HG03064 (cell line): Measurements from ENCODE around the gene DRC3.

Experiments used
- ATAC-seq: cut with Tn5 transposase; IDR thresholded peaks from one replicate; pipeline ENCODE4 v1.9.1; 2021; ENCODE audit warnings: low read depth; ENCODE audit not compliant: unreplicated experiment

The DRC3 gene

GRCh38 chr17:18017958-18018357 lies 45.3 kb downstream of the DRC3 start:
- ATAC-seq = no peak

DNA sequence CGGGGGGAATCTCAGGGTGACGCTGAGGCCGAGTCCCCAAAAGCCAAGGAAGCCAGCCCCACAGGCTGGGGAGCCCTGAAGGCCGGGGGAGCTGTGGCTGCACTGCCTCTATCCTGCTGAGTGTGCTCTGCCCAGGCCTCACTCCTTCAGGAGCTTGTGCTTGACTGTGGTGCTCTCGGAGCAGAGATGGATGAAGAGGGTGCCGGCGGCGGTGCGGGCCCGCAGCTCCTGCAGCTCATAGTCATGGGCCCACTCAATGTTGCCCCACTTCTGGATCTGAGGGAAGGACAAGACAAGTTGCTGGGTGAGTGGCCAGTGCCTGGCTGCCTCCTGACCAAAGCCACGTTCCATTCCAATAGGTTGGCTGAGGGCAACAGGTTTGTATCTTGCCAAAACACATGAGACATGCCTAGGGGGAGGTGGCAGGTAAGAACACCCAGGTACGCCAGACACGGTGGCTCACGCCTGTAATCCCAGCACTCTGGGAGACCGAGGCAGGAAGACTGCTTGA lies 45.8 kb downstream of the DRC3 start:
- ATAC-seq = no peak

- ATAC-seq = no peak
Observed at GRCh38 chr17:18019838-18020154, 47.1 kb downstream of the DRC3 start.

DNA sequence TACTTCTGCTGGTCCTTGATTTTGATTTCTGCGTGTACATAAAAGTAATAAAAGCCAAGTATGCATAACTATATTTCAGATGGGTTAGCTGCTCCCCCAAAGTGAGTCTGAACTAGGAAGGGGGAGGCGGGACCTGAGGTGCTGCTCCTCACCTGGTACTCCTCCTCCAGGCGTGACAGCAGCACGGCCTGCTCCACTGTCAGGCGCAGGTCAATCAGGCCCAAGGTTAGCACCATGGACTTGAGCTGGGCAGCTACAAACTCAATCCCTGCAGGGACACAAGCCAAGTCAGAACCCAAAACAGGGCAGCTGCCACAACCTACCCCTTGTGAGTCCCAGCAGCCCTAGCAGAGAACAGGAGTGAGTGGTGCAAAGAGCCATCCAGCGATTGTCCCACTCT lies 48.3 kb downstream of the DRC3 start:
- ATAC-seq = no peak

DNA sequence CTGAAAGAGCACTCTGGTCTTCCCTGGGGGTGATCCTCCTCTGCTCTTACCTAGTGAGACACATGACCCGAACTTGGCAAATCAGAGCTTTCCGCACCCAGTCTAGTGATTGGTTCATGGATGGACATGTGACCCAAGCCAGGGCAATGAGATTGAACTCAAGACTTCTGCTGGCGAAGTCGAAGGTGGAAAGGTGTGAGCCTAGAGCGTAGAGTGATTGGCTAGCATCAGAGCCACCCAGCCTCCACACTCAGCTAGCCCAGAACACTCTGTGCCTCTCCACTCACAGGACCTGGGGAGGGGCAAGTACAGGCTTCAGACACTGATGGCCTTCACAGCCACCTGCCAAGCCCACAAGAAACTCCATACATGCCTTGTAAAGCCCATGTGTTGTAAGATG lies 48.7 kb downstream of the DRC3 start:
- ATAC-seq = no peak

- no peak for ATAC-seq
Observed at GRCh38 chr17:18025241-18025944, 52.7 kb downstream of the DRC3 start.

DNA sequence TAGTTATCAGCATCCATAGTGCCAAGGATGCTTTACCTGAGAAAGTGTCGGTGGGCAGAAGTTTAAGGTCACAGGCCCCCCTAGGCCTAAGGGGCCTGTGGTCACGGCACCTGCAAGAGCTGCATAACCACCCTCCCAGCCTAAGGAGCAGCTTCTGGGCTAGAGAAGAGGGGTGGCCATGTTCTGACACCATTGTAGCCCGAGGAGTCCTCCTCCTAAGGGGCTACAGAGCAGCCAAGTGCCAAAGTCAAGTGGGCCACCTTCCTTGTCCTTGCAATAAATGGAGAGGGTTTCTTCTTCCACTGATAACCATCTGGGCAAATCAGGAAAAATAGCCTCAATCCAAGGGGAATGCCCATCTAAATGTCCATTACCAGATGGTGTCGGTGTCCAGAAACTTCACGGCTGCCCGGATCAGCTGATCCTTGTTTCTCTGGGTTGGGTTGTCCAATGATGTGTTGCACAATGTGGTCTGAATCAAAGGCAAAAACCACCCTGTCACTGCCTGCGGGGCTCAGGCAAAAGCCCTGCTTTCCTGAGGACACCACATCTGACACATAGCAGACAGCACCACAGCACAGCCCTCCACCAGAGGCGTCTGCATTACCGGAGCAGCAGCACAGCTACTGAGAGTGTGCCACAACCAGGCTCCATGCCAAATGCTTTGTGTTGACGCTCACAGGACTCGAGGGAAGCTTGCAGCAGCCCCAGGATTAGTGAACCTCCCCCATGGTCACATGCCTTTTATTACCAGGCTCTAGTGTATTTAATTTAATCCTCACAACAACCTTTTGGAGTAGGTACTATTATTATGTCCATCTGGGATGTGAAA lies 53.5 kb downstream of the DRC3 start:
- no peak for ATAC-seq

- ATAC-seq = no peak
Observed at GRCh38 chr17:18027280-18027679, 54.6 kb downstream of the DRC3 start.

DNA sequence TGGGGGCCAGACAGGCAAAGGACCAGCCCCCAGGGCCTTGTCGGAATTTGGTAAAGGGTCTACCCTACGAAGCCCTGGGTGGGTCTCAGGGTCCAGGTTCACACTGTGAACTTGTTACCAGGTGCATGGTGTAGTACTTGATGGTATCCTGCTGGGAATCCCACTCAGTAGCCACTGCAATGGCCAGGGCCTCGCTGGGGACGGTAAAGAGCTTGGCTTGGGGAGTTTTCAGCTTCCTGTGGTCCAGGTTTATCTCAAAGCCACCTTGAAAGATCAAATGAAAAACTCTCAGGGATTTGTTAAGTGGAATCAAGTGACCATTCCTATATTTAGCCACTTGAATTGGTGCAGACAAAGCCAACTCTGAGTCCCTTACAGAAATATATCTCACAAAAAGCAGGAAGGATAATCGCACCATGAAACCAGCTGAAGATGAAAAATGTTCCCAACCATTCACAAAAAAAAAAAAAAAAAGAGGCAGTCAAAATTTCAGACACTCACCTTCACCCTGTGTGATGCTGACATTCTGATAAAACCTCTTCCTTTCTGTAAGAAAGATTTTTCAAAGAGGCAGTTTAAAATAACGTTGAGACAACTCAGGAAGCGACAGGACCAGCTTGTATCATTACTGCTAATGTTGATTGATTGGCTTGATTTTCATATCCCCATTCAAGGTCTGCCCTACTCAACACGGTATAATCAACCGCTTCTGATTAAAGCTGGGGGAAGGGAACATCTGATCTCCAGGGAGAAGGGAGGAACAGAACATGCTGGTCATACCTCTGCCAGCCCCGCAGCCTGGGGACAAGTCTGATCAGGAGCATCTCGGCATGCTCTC lies 55.7 kb downstream of the DRC3 start:
- no peak for ATAC-seq

- no peak for ATAC-seq
Observed at GRCh38 chr17:18028952-18029540, 56.4 kb downstream of the DRC3 start.

DNA sequence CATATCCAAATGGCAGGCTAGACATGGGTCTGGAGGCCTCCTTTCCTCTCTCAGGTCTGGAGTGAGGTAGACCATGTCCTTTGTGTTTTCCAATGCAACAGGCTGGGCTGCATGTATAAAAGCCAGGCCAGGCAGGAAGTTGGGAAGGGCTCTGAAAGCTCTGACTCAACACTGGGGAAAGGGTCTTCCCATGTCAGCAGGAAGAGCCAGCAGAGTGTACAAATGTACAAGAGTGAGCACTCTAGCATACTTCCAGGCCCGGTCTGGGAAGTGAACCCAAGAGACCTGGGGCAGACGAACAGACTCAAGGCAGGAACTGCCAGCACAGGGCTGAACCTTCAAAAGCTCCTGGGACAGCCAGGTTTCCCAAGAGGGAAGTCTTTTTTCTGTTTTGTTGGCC lies 59.3 kb downstream of the DRC3 start:
- ATAC-seq = no peak

GRCh38 chr17:18033442-18034099 lies 60.9 kb downstream of the DRC3 start:
- ATAC-seq = no peak

DNA sequence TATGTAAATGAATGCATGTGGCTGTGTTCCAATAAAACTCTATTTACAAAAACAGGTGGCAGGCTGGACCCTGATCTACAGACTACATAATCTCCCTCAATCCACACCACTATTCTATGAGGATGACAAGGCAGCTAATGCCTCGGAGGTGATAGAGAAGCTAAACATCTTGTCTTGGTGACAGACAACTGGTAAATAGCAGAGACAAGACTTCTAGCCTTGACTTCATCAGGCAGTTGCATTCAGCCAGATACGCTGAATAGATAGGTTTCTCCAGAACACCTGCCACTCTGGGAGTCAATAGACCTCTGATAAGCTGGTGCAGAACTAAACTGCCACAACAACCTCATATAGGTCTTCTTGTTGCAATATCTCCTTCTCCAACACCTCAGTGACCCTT lies 63.0 kb downstream of the DRC3 start:
- no peak for ATAC-seq

- ATAC-seq = no peak
Observed at GRCh38 chr17:18037486-18037885, 64.8 kb downstream of the DRC3 start.

DNA sequence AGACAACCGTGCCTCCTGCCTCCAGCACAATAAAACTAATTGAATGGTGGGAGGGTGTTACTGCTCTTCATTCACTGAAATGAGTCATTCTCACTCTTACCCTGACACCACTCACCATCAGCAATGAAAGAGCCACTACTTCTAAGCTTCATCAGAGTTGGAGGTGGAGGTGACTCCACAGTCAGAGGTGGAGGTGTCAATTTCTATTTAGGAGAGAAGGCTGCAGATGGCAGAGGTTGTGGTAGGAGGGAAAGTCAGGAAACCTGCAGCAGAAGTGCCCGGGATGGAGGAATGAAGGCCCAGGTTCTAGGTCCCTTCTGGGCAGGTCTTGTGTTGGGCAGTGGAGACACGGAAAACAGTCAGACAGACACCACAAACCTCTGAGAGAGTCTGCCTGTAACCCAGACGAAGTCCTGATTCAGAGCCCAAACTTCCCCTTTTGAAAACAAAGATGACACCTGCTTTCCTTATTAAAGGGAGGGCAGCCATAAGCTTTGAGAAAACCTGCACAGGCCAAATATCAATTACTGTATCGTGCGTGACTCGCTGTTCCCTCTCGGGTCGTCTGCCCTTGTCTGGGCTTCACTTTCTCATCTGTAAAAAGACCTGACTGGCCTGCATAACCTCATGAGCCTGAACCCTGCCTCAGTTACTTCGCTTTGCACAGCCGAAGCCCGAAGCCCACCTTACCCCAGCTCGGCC lies 65.6 kb downstream of the DRC3 start:
- no peak for ATAC-seq

DNA sequence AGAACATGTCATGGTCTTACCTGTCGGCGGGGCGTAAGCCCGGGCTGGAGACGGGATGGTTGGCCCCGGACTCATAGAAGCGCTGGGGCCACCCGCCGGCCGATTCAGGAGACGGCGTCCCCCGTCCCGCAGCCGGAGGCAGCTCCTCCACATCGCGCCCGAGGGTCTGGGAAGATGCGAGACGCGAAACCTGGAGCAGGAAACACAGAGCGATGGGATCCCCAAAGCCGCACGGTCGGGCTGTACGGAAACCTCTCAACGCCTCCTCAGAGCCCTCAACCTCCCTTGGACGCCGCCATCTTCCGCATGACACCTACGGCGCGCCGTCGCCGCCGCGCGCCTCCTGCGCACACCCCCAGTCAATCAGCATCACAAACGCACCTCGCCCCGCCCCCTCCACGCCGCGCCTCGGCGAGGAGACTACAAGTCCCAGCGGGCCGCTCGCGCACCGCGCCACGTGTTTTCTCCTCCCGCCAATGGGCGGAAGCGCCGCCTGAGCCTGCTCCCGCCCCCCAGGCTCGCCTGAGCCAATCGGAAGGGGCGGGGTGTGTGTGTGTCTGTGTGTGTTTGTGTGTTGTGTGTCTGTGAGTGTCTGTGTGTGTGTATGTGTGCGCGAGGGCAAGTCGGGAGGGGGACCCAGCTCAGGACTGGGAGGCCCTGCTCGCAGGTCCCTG lies 66.3 kb downstream of the DRC3 start, which contains the start of the genes ATPAF2 and GID4:
Gene ATPAF2, minus strand, starts transcription at position 308 of the 674 bp plus-strand sequence. Its CDS starts 155 bp downstream, at position 153.
Gene GID4, plus strand, starts transcription at position 548 of the 674 bp plus-strand sequence. Its CDS starts 57 bp downstream, at position 605.
- peak; percentile 78 for ATAC-seq

DNA sequence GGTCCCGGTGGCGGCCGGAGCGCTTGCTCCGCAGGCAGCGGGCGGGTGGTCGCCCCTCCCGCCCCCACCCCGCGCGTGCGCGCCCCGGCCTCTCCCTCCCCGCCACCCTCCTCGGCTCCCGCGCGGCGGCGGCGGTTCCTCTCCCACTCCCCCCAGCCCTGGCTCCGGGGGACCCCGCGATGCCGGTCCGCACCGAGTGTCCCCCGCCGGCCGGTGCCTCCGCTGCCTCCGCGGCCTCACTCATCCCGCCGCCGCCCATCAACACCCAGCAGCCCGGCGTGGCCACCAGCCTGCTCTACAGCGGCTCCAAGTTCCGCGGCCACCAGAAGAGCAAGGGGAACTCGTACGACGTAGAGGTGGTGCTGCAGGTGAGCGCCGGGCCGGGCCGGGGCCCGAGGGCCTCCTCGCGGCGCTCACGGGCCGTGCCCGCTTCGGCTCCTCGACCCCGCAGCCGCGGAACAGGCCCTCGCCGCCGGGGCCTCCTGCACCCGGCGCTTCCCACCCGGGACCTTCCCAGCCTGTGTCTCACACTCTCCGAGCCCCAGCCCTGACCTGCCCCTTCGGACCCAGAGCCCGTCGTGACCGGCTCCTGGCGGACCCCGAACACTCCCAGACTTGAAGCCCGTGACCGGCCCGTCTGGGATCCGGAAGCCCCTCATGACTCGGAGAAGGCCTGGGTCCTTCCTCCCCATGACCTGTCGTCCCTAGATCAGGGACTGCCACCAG lies 67.0 kb downstream of the DRC3 start:
- peak; percentile 26 for ATAC-seq

GRCh38 chr17:18040261-18040858 lies 67.7 kb downstream of the DRC3 start:
- no peak for ATAC-seq
